Brain microvascular endothelial cell (primary cell): ENCODE results near the gene DNMT3B.
A peak's percentile ranks its signal among the peaks of the same experiment; 100 is the strongest.

ENCODE experiments used
- DNase-seq: peaks from one replicate; pipeline ENCODE4 v3.0.0-alpha.2; 2020
- H3K27ac ChIP-seq: fragments of 250-450 bp; sonication (Bioruptor Pico); 2 replicates; pipeline ENCODE4 v1.5.1; 2020; ENCODE audit warnings: mild to moderate bottlenecking, moderate library complexity
- H3K27me3 ChIP-seq: fragments of 250-450 bp; sonication (Bioruptor Pico); replicated peaks from 2 replicates; pipeline ENCODE4 v1.5.1; 2020; ENCODE audit warnings: mild to moderate bottlenecking
- H3K36me3 ChIP-seq: fragments of 250-450 bp; sonication (Bioruptor Pico); replicated peaks from 2 replicates; pipeline ENCODE4 v1.5.1; 2020; ENCODE audit warnings: mild to moderate bottlenecking
- H3K4me3 ChIP-seq: 2 replicates; pipeline ENCODE4 v1.5.1; 2011; ENCODE audit warnings: low read depth, mild to moderate bottlenecking, control low read depth, low read length, moderate library complexity
- CTCF ChIP-seq: IDR thresholded peaks from 2 replicates; pipeline ENCODE4 v1.5.1; 2011; ENCODE audit warnings: low read depth, mild to moderate bottlenecking, moderate library complexity, low read length, control low read depth, inconsistent platforms; ENCODE audit errors: missing control alignments
- in situ Hi-C: cut with HindIII; loops from 2 replicates; pipeline ENCODE4 v1.10.0; 2017; ENCODE audit warnings: low sequenced_read_pairs, low pct_ligation_motif_present

Gene DNMT3B

GRCh38 chr20:32823078-32823477 lies 60.9 kb downstream of the DNMT3B start:
- peak; percentile 68 for DNase-seq
- Histone ChIP-seq H3K4me3 (no peak overlapping the region), H3K36me3 (peaks cover 14% of the 10 kb centered on the region), H3K27me3 (no peaks in the 10 kb centered on the region), H3K27ac (peak overlapping the region; percentile 53)
- in situ Hi-C loops = no loop called here
- TF ChIP-seq CTCF = peak; percentile 52

GRCh38 chr20:32823737-32824588 lies 61.8 kb downstream of the DNMT3B start:
- Histone ChIP-seq H3K4me3 (no peak overlapping the region), H3K27ac (peak overlapping the region; percentile 53), H3K36me3 (peaks cover 19% of the 10 kb centered on the region), H3K27me3 (no peaks in the 10 kb centered on the region)
- no peak for DNase-seq
- in situ Hi-C loops = no loop called here
- TF ChIP-seq CTCF = no peak

- no peaks in the 10 kb centered on the region for H3K27me3 ChIP-seq
- in situ Hi-C loops = no loop called here
- peaks cover 27% of the 10 kb centered on the region for H3K36me3 ChIP-seq
- H3K27ac ChIP-seq = no peak overlapping the region
- TF ChIP-seq CTCF = no peak
- DNase-seq = no peak
- no peak overlapping the region for H3K4me3 ChIP-seq
Observed at GRCh38 chr20:32828029-32828680, 66.0 kb downstream of the DNMT3B start.

- H3K27me3 ChIP-seq = no peaks in the 10 kb centered on the region
- no peak overlapping the region for H3K4me3 ChIP-seq
- H3K27ac ChIP-seq = no peak overlapping the region
- DNase-seq = no peak
- in situ Hi-C loops = no loop called here
- peaks cover 34% of the 10 kb centered on the region for H3K36me3 ChIP-seq
- TF ChIP-seq CTCF = no peak
Observed at GRCh38 chr20:32829311-32830005, 67.3 kb downstream of the DNMT3B start.

- no peaks in the 10 kb centered on the region for H3K27me3 ChIP-seq
- no peak overlapping the region for H3K27ac ChIP-seq
- peak; percentile 36 for DNase-seq
- TF ChIP-seq CTCF = no peak
- H3K4me3 ChIP-seq = no peak overlapping the region
- in situ Hi-C loops = no loop called here
- H3K36me3 ChIP-seq = peaks cover 34% of the 10 kb centered on the region
Observed at GRCh38 chr20:32830437-32830836, 68.3 kb downstream of the DNMT3B start.
